VCaP (cell line): Measurements from ENCODE around the gene LYRM2.

ENCODE experiments used
- H3K27ac ChIP-seq: fragments of 450-650 bp; 2 replicates; pipeline ENCODE4 v1.5.1; 2017
- TF ChIP-seq, protein P1 (sequence below): fragments of 450-650 bp; conservative IDR thresholded peaks from 2 replicates; pipeline ENCODE4 v1.5.1; 2017; ENCODE audit warnings: mild to moderate bottlenecking, moderate library complexity

LYRM2 gene

DNA sequence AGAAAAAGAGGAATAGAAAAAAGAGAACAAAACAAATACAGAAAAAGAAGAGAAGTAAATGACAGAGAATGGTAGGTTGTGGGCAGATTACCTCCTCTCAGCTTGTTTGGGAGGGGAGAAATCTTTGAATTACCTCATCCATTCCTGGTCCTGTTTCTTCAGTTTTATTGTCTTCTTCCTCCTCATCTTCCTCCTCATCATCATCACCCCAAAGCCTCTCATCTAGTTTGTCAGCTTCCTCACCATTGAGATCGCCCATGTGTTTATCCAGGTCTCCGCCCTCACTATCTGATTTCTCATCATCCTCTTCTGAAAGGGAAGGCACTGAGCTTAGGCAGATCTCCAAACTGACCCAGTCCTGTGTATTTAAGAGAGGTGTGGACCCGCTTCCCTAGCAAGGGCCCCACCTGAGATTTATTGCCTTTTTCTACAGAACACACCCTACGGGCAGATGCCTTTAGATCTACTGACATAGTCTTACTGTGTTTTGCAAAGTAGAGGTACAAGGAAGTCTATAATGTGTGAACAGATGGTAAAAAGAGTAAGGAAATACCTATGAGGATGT lies 24.2 kb upstream of the LYRM2 start:
- TF ChIP-seq, protein P1, sequence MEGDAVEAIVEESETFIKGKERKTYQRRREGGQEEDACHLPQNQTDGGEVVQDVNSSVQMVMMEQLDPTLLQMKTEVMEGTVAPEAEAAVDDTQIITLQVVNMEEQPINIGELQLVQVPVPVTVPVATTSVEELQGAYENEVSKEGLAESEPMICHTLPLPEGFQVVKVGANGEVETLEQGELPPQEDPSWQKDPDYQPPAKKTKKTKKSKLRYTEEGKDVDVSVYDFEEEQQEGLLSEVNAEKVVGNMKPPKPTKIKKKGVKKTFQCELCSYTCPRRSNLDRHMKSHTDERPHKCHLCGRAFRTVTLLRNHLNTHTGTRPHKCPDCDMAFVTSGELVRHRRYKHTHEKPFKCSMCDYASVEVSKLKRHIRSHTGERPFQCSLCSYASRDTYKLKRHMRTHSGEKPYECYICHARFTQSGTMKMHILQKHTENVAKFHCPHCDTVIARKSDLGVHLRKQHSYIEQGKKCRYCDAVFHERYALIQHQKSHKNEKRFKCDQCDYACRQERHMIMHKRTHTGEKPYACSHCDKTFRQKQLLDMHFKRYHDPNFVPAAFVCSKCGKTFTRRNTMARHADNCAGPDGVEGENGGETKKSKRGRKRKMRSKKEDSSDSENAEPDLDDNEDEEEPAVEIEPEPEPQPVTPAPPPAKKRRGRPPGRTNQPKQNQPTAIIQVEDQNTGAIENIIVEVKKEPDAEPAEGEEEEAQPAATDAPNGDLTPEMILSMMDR: no peak
- no peak overlapping the region for H3K27ac ChIP-seq

DNA sequence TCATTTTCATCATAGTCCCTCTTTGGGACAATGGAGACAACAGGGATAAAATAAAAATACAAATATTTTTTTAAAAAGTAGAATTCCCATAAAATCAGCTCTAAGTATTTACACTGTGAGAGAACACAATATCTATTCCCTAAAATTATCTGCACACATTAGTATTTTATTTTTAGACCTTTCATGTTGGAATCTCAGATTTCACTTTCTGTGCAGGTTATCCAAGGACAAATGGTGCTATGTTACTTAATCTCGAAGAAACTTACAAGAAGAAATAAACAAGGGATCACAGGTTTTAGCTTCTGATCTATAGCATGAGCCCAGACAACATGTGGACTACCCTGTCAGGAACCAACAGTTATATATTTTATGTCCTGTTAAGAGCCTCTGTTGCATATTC lies 23.0 kb upstream of the LYRM2 start:
- TF ChIP-seq, protein P1: no peak
- no peak overlapping the region for H3K27ac ChIP-seq

GRCh38 chr6:89660981-89661380 lies 22.4 kb upstream of the LYRM2 start:
- TF ChIP-seq, protein P1: no peak
- no peak overlapping the region for H3K27ac ChIP-seq

GRCh38 chr6:89657445-89658158 lies 19.1 kb upstream of the LYRM2 start:
- peak overlapping the region; percentile 76 for H3K27ac ChIP-seq
- TF ChIP-seq, protein P1: no peak

DNA sequence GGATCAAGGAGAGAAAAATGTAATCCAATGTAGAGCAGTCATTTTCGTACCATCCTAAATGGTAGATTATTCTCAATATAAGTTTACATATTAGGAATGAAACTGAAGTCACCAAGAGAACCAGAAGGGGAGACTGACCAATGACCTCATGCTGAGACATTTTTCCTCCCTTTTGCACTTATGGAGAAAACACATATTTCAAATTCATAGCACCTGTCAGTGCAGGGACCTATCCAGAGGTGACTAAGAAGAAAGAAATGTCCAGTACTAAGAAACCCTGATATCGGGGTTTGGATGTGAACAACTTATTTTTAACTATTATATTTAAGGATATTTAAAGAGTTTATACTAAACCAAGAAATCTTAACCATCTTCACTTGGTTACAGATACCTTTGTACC lies 16.6 kb upstream of the LYRM2 start:
- H3K27ac ChIP-seq: no peak overlapping the region

DNA sequence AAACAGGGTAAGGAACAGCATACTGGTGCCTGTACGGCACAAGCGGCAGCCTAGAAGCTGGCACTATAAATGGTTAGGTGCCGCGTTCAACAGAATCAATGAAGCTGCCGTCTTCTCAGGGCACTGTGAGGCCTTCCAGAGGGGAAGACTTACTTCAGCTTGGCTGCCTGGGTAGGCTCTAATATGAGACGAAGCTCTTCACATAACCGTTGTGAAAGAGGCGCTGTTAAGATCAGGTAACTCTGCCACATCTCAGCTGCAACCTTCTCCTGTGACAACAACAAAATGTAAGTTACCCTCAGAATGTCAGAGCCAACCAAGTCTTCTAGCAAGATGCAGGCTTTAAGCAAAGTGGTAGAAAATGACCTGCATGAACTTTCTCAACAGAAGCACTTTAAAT lies 12.0 kb upstream of the LYRM2 start:
- TF ChIP-seq, protein P1: no peak

More for the DNA sequence above, 16.6 kb upstream of the LYRM2 start:
- TF ChIP-seq, protein P1: no peak

GRCh38 chr6:89649682-89650081 lies 11.1 kb upstream of the LYRM2 start:
- H3K27ac ChIP-seq: no peak overlapping the region
- TF ChIP-seq, protein P1: no peak

More for the DNA sequence above, 12.0 kb upstream of the LYRM2 start:
- H3K27ac ChIP-seq: no peak overlapping the region
